ENCODE measurements around the gene SLC50A1. TPM values are rescaled to one million over a fixed set of nuclear protein-coding genes. Genes with fewer than 3 reads are reported as not detected.
A peak's percentile ranks its signal among the peaks of the same experiment; 100 is the strongest.

SLC50A1 gene
- total and polyA plus RNA-seq, 7 donors = 6.7 to 16.2 (median 8.1) TPM

- 87 to 94% (median 92%) methylated on average over 2 of the region's 2 CpGs for WGBS, 3 donors
- no peak overlapping the region for H3K4me3 ChIP-seq
- intact Hi-C loops (cut with DNase I) = loop anchor here (5.0 kb wide), 1 partner anchor 33 kb away; the partner anchor contains the start of gene EFNA1 (in 2 of the 2)
These were observed 41.1 kb upstream of the SLC50A1 start for GRCh38 chr1:155094622-155094948.

GRCh38 chr1:155099331-155099730, 36.3 kb upstream of the SLC50A1 start:
- Histone ChIP-seq H3K9me3 (no peaks in the 10 kb centered on the region), H3K27me3 (ENCODE audit: insufficient read depth in 3 of 3, low read length in 2 of 3) (no peaks in the 10 kb centered on the region), H3K4me1 (peaks cover under 1% of the 10 kb centered on the region), H3K36me3 (ENCODE audit: insufficient read depth in 1 of 2, low read depth in 1 of 2) (no peaks in the 10 kb centered on the region), H3K4me3 (no peak overlapping the region), H3K27ac (no peak overlapping the region)
- intact Hi-C loops (cut with DNase I) = no loop called here
- no peak for DNase-seq
- WGBS, 3 donors = 79 to 91% (median 84%) methylated on average over 7 of the region's 7 CpGs
- TF ChIP-seq CTCF (IDR thresholded peaks at IDR 0.05) = no peak
- ATAC-seq = no peak

More at GRCh38 chr1:155094622-155094948, 41.1 kb upstream of the SLC50A1 start:
- TF ChIP-seq CTCF (IDR thresholded peaks at IDR 0.05) = peak; percentile 1
- Histone ChIP-seq H3K36me3 (ENCODE audit: insufficient read depth in 1 of 2, low read depth in 1 of 2) (no peaks in the 10 kb centered on the region), H3K27me3 (ENCODE audit: insufficient read depth in 3 of 3, low read length in 2 of 3) (no peaks in the 10 kb centered on the region), H3K9me3 (no peaks in the 10 kb centered on the region), H3K4me1 (peaks cover 12% of the 10 kb centered on the region), H3K27ac (no peak overlapping the region)
- ATAC-seq = no peak
- DNase-seq = no peak

- no peak for ATAC-seq
- WGBS, 3 donors = 87 to 94% (median 92%) methylated on average over 9 of the region's 9 CpGs
- Histone ChIP-seq H3K4me3 (no peak overlapping the region), H3K27me3 (ENCODE audit: insufficient read depth in 3 of 3, low read length in 2 of 3) (no peaks in the 10 kb centered on the region), H3K4me1 (peaks cover 9% of the 10 kb centered on the region), H3K36me3 (ENCODE audit: insufficient read depth in 1 of 2, low read depth in 1 of 2) (no peaks in the 10 kb centered on the region), H3K27ac (no peak overlapping the region), H3K9me3 (no peaks in the 10 kb centered on the region)
- intact Hi-C loops (cut with DNase I) = no loop called here
- DNase-seq = no peak
- TF ChIP-seq CTCF (IDR thresholded peaks at IDR 0.05) = no peak
These were observed 32.3 kb upstream of the SLC50A1 start for GRCh38 chr1:155103325-155103724.

GRCh38 chr1:155104605-155105534, 30.8 kb upstream of the SLC50A1 start:
- ATAC-seq = peak in 2 of 4 donors; percentile 62 to 65

More at GRCh38 chr1:155104605-155105534, 30.8 kb upstream of the SLC50A1 start:
- H3K4me3 ChIP-seq = no peak overlapping the region
- TF ChIP-seq CTCF (IDR thresholded peaks at IDR 0.05) = no peak
- intact Hi-C loops (cut with DNase I) = no loop called here
- no peak for DNase-seq
- H3K27ac ChIP-seq = peak overlapping the region; percentile 4
- H3K9me3 ChIP-seq = no peaks in the 10 kb centered on the region
- no peaks in the 10 kb centered on the region for H3K36me3 ChIP-seq (ENCODE audit: insufficient read depth in 1 of 2, low read depth in 1 of 2)
- peaks cover 9% of the 10 kb centered on the region for H3K4me1 ChIP-seq
- H3K27me3 ChIP-seq (ENCODE audit: insufficient read depth in 3 of 3, low read length in 2 of 3) = no peaks in the 10 kb centered on the region
- WGBS, 3 donors = 74 to 82% (median 81%) methylated on average over 7 of the region's 7 CpGs
